ENCODE measurements around the gene NUP50. TPM values are rescaled to one million over a fixed set of nuclear protein-coding genes. Genes with fewer than 3 reads are reported as not detected.
A peak's percentile ranks its signal among the peaks of the same experiment; 100 is the strongest.

The NUP50 gene, protein sequence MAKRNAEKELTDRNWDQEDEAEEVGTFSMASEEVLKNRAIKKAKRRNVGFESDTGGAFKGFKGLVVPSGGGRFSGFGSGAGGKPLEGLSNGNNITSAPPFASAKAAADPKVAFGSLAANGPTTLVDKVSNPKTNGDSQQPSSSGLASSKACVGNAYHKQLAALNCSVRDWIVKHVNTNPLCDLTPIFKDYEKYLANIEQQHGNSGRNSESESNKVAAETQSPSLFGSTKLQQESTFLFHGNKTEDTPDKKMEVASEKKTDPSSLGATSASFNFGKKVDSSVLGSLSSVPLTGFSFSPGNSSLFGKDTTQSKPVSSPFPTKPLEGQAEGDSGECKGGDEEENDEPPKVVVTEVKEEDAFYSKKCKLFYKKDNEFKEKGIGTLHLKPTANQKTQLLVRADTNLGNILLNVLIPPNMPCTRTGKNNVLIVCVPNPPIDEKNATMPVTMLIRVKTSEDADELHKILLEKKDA
- total RNA-seq (2014; rRNA removed) = 71.4 and 81.2 TPM in 2 replicates
- 13.7 TPM for polyA plus RNA-seq (2012)

DNA sequence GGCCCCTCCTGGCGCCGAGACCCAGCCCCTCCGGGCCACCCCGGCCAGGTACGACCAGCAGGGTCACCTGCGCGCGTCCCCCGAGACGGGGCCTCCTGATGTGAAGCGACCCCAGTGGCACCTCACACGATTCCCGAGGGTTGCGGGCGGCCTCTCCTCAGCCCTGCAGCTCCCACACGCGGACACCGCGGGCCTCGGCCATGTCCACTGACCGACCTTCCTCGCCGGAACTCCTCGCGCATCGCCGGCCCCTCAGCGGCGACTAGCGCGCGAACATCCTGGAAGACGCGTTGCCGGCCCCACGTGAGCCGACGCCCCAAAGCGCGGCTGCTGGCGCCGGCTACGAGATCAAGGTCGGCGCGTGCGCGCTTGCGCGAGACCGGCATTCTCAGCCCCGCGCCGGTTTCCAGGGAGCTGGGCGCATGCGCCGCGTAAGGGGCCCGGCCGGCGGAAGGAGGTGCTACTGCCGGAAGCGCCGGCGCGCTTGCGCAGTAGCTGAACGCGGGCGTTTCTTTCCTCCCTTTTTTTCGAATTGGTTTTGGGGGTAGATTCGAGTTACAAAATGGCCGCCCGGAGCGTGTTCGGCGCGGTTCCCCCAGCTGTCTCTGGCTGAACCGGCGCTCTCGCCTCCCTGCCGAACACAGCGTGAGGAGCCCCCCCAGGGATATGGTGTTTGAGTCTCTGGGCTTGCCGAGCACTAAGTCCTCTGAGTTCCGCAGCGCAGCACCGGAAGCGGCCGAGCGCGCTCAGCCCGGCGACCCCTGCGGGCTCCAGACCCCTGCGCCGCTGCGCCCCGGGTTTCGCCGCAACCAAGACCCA is at the start of gene NUP50:
TSS of gene NUP50 (plus strand) at position 475 of the 819 bp plus-strand sequence. CDS start 4,253 bp downstream, outside the sequence.
- peak; percentile 94 for DNase-seq (ENCODE audit: low read depth)

DNA sequence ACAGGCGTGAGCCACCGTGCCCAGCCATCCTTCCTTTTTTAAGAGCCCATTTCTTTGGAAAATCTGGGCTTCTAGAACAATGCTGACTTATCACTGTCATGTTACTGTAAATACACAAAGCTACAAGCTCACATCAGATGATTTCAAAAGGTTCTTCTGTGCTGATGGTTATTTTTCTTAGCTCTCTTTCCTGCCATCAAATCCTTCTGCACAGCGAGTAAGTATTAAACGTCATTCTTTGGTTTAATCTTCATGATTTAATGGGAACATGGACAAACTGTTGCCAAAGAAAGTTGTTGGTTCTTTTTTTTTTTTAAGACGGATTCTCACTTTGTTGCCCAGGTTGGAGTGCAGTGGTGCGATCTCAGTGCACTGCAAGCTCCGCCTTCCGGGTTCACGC is 43.3 kb upstream of the NUP50 start:
- no peak for DNase-seq (ENCODE audit: low read depth)

DNA sequence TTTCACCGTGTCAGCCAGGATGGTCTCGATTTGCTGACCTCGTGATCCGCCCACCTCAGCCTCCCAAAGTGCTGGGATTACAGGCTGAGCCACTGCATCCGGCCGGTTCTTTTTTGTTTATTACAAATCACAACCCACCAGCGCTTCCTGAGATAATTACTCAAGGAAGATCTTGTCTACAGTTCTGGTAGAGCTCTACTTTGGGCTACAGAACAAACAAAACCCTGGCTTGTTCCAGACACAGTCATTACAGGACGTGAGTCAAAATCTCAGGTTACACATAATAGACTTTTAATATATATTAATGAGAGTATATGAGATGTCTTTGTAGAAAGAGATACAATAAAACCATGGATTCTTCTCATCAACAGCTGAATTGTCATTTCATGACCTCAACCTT is 42.8 kb upstream of the NUP50 start:
- DNase-seq (ENCODE audit: low read depth) = no peak

- DNase-seq (ENCODE audit: low read depth) = no peak
Observed at GRCh38 chr22:45124176-45124847, 39.4 kb upstream of the NUP50 start.

- no peak for DNase-seq (ENCODE audit: low read depth)
Observed at GRCh38 chr22:45125188-45125587, 38.5 kb upstream of the NUP50 start.

- DNase-seq (ENCODE audit: low read depth) = peak; percentile 59
Observed at GRCh38 chr22:45127866-45128265, 35.9 kb upstream of the NUP50 start.

- DNase-seq (ENCODE audit: low read depth) = no peak
Observed at GRCh38 chr22:45129703-45130524, 33.8 kb upstream of the NUP50 start.

GRCh38 chr22:45130891-45131290 is 32.8 kb upstream of the NUP50 start:
- DNase-seq (ENCODE audit: low read depth) = no peak

- DNase-seq (ENCODE audit: low read depth) = no peak
Observed at GRCh38 chr22:45131749-45132148, 32.0 kb upstream of the NUP50 start.

- no peak for DNase-seq (ENCODE audit: low read depth)
Observed at GRCh38 chr22:45134313-45134712, 29.4 kb upstream of the NUP50 start.

- DNase-seq (ENCODE audit: low read depth) = no peak
Observed at GRCh38 chr22:45136594-45136993, 27.1 kb upstream of the NUP50 start.

- no peak for DNase-seq (ENCODE audit: low read depth)
Observed at GRCh38 chr22:45139693-45140092, 24.0 kb upstream of the NUP50 start.

- no peak for DNase-seq (ENCODE audit: low read depth)
Observed at GRCh38 chr22:45142376-45142775, 21.3 kb upstream of the NUP50 start.

GRCh38 chr22:45144916-45145315 is 18.8 kb upstream of the NUP50 start:
- no peak for DNase-seq (ENCODE audit: low read depth)

- DNase-seq (ENCODE audit: low read depth) = no peak
Observed at GRCh38 chr22:45149671-45150070, 14.1 kb upstream of the NUP50 start.

- no peak for DNase-seq (ENCODE audit: low read depth)
Observed at GRCh38 chr22:45150139-45150538, 13.6 kb upstream of the NUP50 start.

DNA sequence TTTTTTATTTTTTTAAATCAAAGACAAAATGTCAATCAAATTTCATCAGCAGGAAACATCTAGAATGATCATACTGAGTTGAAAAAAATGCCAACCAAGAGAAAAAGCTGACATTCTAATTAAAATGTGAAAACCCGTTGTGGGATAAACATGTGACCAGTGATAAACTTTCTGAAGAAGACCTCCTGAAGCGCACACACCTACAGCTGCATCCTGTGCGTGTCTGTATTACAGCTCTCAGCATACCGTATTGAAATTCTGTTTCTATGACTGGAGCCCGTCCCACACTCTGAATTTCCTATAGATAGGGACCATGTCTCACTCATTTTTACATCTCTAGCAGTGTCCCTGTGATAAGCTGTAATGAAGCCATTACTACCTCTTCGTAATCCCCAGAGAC is 12.2 kb upstream of the NUP50 start:
- DNase-seq (ENCODE audit: low read depth) = no peak

DNA sequence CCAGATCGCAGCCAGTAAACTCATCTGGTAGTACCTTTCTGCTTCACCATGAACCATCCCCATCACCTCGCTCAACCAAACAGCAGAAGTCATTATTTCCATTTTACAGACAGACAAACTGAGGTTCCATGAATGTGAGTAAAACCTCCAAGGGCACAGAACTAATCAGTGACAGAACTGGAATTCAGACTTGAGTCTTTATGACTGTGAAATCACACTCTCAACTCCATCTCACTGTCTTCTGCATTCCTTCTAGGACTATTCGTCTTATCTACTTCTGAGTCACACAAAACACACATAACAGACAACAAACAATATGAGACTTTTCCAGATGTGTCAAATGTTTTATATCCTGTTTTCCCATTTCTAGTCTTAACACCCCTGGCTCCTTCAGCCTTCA is 9.3 kb upstream of the NUP50 start:
- DNase-seq (ENCODE audit: low read depth) = peak; percentile 26

DNA sequence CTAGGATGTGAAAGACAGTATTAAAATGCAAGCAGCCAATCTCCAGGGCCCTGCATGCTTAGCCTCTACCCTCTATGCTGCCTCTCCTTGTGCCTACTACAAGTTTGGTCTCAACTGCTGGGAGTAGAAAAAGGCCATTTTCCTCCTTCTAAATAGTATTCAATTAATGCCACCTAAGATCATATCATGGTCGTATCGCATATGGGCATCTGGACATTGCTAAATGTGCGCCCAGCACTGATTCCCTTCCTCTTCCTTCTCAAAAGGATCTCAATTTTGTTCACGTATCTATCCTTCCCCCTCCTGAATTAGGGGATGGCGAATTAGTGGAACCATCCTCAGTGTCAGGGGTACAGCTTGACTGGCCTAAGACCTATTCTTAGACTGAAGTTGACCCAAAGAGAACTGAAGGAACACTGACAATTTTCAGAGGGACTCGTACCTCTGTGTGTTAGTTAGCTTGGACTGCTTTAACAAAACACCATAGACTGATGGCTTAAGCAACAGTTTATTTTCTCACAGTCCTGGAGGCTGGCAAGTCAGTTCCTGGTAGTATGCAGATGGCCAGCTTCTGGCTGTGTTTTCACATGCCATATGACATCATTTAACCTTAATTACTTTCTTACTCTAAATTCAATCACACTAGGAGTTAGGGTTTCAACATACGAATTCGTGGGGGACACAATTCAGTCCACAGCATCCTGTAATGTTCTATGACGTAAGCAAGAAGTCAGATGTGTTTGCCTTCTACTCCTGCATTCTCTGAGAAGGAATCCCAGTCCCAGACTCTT is 8.5 kb upstream of the NUP50 start:
- no peak for DNase-seq (ENCODE audit: low read depth)

DNA sequence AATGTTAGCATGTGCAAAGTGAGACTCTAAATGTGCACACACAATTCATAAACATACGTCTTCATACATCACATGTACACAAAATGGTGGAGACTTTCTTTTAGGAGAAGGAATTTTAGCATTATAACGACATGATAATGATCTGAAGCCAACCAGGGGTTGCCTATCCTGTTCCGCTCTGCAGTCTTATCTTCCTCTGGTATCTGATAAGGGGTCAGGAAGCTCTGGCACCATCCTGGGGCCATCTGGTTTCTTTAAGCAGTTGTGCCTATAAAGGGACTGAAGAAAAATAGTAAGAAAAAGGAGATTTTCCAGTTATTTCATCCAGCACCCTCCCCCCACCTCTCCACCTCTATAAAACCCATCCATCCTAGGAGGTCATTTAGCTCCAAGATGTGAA is 5.8 kb upstream of the NUP50 start:
- no peak for DNase-seq (ENCODE audit: low read depth)

Measured in LHCN-M2 (cell line).